ENCODE measurements around the gene LRMDA.
"Not testable (repeated sequence)": the region's sequence is repeated elsewhere in the genome, so short reads cannot be mapped to it uniquely, and the experiment has no call there.

Gene LRMDA

DNA sequence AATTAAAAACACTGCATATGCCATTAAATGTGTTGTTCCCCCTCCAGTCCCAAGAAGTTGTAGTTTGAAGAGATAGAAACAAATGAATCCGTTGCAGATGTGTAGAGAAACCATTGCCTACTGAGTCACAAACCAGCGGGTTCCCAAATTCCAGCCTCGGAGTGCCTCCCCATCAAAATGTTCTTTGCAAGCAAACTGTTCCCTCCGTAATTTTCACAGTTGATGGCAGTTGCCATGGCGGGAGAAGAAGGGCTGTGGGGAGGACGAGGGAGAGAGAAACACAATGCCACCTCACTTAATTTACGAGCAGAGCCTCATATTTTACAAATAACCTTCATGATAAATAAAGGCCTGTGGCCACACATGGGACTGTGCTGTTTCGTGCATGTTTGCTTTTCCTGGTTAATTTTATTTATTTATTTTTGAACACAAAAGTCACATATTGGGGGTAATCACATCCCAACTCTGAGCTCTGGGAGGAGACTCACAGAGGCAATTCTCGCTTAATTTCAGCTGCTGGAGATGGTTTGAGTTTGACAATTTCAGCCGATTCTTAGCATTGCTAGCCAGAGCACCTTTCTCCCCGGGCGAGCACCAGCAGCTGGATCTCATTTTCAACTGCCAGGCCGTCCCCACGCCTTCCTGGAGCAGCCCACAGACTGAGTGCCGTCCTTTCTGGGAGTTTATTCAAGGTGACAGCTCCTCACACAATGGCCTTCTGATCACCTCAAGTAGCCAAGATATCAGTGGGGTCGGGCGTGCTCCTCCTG is 1122.0 kb downstream of the LRMDA start:
- no peak for DNase-seq

DNA sequence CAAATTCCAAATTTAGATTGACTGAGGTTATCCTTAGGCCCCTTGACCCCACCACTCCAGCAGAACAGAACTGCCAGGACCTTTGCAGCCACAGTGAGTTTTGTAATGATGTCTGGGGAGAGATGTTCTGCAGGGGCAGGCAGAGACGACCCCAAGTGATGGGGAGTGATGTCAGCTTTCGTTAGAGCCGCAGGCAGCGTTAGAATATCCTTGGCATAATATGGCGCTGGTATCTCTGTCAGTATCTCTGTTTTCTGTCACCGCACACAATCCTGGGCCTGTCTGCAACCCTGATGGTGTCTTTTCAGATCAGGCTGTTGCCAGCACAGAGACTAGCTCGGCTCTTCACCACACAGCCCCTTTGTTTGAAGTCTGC is 1122.6 kb downstream of the LRMDA start:
- no peak for DNase-seq

DNA sequence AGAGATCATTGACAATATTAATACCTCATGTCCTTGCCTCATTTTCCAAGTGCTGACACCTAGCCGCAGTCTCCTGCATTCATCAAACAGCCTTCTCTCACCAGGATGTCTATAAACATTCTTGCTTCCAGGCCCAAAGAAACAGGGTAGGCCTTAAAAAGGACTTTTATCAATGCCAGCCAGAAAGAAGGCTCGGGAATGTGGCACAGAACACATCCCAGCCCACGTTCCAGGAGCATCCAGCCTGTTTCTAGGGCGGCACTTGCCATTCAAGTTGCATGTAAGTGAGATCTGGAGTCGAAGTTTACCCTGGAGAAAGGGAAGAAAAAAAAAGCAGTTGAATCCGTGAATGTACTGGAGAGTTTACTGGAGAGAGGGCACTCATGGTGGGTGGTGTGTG is 1123.1 kb downstream of the LRMDA start:
- DNase-seq, result no peak

DNA sequence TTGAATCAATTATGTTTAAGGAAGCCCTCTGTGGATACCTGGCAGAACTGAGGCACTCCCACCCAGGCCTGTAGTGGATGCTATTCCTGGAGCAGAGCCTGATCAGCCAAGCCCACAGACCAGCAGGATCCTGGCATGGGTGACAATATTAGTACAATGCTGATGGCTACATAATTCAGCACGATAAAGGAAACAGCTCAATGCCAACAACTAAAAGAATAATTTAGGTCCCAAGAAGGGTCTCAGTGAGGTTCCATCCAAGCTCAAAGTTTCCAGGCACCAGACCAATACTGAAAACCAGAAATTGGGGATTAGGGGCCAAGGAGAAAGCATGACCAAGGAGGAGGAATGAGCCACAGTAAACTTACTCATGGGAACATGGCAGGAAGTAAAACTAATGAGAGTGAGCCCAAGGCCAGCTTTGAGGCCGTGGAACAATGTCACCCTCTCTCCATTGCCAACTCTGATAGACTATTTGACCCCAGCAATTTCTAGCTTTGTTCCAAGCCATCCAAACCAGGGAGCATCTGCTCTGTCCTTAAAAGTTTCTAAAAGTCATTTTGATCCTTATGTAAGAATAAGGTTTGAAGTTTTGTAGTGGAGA is 1123.7 kb downstream of the LRMDA start:
- no peak for DNase-seq

DNA sequence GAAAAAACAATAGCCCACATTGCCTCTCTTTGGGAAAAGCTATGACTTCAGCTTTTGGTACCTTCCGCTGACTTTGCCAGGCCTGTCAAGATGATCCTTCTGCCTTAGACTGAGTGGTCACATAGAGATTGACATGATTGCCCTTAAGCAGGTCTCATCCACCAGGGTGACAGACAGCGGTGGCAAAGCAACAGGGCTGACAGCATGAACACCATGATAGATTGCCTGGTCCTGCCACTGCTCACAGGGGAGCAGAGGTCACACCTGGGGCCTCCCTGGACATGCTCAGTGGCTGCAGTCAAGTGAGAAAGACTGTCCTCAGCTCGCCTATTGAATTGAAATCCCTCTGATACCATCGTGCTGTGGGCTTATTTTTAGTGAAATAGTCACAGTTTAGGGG is 1125.9 kb downstream of the LRMDA start:
- DNase-seq, result no peak

- DNase-seq, result no peak
These were observed 1127.2 kb downstream of the LRMDA start for GRCh38 chr10:76558586-76558985.

DNA sequence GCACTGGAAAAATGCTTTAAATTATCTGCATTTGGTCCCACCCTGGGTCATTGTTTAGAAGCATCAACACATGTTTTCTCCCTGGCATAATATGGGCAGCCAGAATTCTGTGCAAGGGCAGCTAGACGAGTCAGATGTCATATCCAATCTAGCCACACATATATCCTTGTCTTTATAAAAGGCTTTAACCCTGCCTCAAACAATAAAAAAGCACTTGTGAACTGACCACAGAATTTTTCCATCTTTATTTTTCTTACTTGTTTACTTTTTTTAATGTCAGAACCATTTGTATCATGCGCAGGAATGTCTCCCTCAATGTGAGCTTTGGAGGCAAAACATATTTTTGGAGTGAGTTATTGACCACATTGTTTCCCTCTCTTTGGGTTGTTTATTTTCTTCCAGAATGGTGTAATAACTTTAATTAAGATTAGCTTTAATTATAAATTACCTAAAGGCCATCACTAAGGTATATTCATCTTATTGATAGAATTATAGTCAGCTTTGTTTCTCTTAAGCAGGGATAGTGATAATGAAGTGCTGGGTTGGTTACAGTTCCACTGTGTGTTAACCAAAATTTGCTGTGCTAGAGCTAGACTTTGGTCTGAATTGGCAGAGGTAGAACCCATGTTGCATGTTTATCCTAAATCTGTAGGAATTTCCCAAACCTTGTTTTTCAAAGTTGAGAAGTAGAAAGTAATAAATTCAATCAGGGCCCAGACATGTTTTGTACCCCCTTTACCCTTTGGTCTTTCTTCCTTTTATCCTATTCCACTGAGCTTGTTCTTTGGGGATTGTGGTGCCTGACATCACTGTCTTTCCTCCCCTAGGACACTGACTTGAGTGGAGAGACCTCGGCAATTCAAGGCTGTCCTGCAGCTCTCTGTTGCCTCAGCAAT is 1127.8 kb downstream of the LRMDA start:
- DNase-seq, result no peak

DNA sequence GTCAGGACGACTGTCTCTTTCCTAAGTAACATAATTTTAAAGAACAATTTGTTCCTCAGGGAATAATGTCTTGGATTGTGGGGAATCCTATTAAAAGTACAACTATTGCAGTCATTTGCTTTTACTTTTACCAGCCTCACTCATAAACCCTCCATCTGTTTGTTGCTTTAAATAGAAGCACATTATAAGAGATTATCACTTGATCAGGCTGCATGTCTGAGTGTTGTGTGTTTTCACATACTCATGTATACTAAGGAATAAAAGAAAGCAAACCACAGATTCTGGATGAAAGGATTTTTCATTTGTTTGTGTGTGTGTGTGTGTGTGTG is 1128.4 kb downstream of the LRMDA start:
- DNase-seq, result no peak

DNA sequence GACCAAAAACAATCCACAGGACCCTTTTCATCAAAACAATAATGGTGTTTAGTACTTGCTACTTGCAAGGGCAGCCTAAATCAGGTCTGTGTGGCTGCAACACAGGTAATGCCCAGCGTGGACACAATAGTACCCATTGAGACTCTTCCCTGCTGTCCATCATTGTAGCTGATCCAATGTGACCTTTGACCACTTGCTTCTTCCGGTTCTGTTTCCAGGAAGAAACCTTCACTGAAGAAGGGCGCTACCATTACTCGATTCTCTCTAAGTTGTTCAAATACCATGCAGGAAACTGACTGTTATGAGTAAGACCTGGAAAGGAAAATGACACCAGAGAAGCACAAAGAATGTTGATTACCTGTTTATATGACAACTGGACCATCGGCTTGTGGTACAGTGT is 1128.9 kb downstream of the LRMDA start:
- no peak for DNase-seq

DNA sequence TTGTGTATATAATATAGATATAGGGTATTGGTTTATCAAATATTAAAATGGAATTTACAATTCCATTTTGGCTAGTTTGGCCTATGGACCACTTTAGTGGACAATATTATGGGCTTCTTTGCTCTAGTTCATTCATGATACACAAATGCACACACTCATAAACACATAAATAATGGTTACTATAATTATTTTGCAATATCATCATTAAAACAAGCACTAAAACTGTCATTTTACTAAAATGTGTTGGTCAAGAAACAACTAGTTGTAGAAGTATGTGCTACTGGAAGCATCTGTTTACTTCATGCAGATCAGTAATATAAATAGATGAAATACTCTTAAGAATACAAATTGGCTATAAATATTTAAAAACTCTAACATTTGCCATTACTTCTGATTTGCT is 1131.9 kb downstream of the LRMDA start:
- DNase-seq, result no peak

DNA sequence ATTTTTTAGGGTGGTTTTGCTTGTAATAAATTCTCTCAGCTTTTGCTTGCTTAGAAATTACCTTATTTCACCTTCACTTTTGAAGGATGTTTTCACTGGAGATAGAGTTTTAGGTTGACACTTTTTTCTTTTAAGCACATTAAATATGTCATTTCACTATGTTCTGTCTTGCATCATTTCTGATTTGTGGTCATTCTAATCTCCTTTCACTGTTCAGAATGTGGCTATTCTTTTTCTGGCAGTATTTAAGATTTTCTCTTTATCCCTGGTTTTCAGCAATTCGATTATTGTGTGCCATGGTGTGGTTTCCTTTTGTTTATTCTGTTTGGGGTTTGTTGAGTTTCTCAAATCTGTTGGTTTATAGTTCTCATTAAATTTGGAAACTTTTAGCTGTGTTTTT is 1140.6 kb downstream of the LRMDA start:
- no peak for DNase-seq

- DNase-seq, result no peak
These were observed 1145.0 kb downstream of the LRMDA start for GRCh38 chr10:76576276-76576962.

DNA sequence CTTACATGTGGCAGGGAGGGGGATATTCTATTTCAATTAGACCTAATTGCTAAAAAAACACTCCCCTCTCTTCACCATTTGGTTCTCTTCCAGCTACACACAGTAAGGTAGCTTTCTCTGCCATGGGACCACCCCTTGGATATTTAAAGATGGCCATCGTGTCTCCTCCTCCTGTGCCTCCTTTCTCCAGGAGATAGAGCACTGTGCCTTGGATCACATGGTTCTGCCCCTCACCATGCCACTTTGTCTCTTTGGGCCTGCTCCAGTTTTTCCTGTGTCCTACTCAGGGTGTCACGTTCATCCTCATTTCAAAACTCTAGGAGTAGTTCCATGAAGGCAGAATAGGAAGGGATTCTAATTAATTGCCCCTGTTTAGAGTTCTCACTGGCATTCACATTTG is 1146.0 kb downstream of the LRMDA start:
- DNase-seq, result no peak

- DNase-seq, result no peak
These were observed 1150.3 kb downstream of the LRMDA start for GRCh38 chr10:76581506-76582256.

DNA sequence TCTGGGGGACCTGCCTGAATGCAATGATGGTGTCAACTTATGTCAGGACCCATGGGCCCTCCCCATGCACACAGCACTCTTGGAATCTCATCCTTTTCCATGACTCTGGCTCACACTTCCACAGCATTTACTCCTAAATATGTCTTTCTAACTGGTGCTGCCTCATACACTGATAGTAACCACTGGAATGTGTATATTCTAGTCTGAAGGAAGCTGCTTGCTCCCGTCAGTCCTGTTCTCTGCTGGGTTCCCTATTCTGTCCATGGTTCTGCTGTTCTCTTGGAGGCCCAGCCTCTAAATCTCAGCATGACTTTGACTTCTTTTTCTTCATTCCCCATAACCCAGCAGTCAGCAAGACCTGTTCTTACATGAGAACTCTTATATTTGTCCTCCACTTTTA is 1151.1 kb downstream of the LRMDA start:
- DNase-seq, result no peak

DNA sequence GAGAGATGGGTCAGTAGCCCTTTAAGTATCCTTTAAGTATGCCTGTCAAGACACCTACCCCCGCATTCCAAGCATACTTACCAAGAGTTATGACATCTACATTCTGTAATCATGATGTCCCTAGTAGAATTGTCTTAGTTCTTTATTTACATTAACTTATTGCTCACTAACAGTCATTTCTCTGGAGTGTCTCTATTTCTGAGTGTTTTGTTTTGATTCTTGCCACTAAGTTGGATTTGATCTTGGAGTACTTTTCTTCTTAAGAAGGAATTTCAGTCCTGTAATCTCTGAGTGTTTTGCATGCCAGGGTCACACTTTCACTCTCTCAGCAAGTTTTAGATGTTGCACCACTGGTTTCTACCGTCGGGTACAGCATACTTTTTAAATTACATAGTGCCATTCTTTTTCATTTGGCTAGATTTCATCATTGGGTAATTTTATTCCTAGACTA is 1152.3 kb downstream of the LRMDA start:
- no peak for DNase-seq

DNA sequence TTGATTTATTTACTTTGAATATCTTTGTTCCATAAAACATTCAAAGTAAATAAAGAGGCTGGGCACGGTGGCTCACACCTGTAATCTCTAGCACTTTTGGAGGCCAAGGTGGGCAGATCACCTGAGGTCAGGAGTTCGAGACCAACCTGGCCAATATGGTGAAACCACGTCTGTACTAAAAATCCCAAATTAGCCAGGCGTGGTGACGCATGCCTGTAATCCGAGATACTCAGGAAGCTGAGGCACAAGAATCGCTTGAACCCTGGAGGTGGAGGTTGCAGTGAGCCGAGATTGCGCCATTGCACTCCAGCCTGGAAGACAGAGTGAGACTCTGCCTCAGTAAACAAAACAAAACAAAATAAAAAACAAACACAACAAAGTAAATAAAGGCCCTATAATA is 1153.0 kb downstream of the LRMDA start:
- not testable (repeated sequence) for DNase-seq
